ENCODE measurements around the gene PKN1. TPM values are rescaled to one million over a fixed set of nuclear protein-coding genes. Genes with fewer than 3 reads are reported as not detected.

PKN1 gene
- total RNA-seq, 1 donor from 2014 or later, result 151 TPM

- TF ChIP-seq CTCF (IDR thresholded peaks at IDR 0.05), result no peak
- H3K27ac Mint-ChIP-seq (ENCODE audit: unreplicated experiment), result no peak overlapping the region
- H3K4me3 Mint-ChIP-seq (ENCODE audit: unreplicated experiment), result no peak overlapping the region
- peaks cover 20% of the 10 kb centered on the region for H3K4me1 Mint-ChIP-seq (ENCODE audit: unreplicated experiment)
- no peak for DNase-seq (ENCODE audit: extremely low spot score, unreplicated experiment)
- H3K27me3 Mint-ChIP-seq (ENCODE audit: unreplicated experiment), result no peaks in the 10 kb centered on the region
- H3K9me3 Mint-ChIP-seq (ENCODE audit: unreplicated experiment), result no peaks in the 10 kb centered on the region
- H3K36me3 Mint-ChIP-seq (ENCODE audit: unreplicated experiment), result peaks cover 34% of the 10 kb centered on the region
Observed at GRCh38 chr19:14408491-14409145, 24.5 kb upstream of the PKN1 start.

GRCh38 chr19:14409146-14410023 lies 23.7 kb upstream of the PKN1 start:
- DNase-seq (ENCODE audit: extremely low spot score, unreplicated experiment), result no peak
- Mint-ChIP-seq H3K4me3 (ENCODE audit: unreplicated experiment) (no peak overlapping the region), H3K4me1 (ENCODE audit: unreplicated experiment) (peaks cover 25% of the 10 kb centered on the region), H3K27me3 (ENCODE audit: unreplicated experiment) (no peaks in the 10 kb centered on the region), H3K27ac (ENCODE audit: unreplicated experiment) (no peak overlapping the region), H3K36me3 (ENCODE audit: unreplicated experiment) (peaks cover 34% of the 10 kb centered on the region), H3K9me3 (ENCODE audit: unreplicated experiment) (no peaks in the 10 kb centered on the region)
- TF ChIP-seq CTCF (IDR thresholded peaks at IDR 0.05), result no peak

- no peak overlapping the region for H3K4me3 Mint-ChIP-seq (ENCODE audit: unreplicated experiment)
- no peak for TF ChIP-seq CTCF (IDR thresholded peaks at IDR 0.05)
- H3K4me1 Mint-ChIP-seq (ENCODE audit: unreplicated experiment), result peaks cover 32% of the 10 kb centered on the region
- no peaks in the 10 kb centered on the region for H3K27me3 Mint-ChIP-seq (ENCODE audit: unreplicated experiment)
- no peak overlapping the region for H3K27ac Mint-ChIP-seq (ENCODE audit: unreplicated experiment)
- DNase-seq (ENCODE audit: extremely low spot score, unreplicated experiment), result no peak
- H3K36me3 Mint-ChIP-seq (ENCODE audit: unreplicated experiment), result peaks cover 34% of the 10 kb centered on the region
- no peaks in the 10 kb centered on the region for H3K9me3 Mint-ChIP-seq (ENCODE audit: unreplicated experiment)
Observed at GRCh38 chr19:14410091-14411051, 22.7 kb upstream of the PKN1 start.

- H3K27ac Mint-ChIP-seq (ENCODE audit: unreplicated experiment), result no peak overlapping the region
- H3K9me3 Mint-ChIP-seq (ENCODE audit: unreplicated experiment), result no peaks in the 10 kb centered on the region
- H3K27me3 Mint-ChIP-seq (ENCODE audit: unreplicated experiment), result no peaks in the 10 kb centered on the region
- TF ChIP-seq CTCF (IDR thresholded peaks at IDR 0.05), result no peak
- H3K4me1 Mint-ChIP-seq (ENCODE audit: unreplicated experiment), result peaks cover 36% of the 10 kb centered on the region
- no peak overlapping the region for H3K4me3 Mint-ChIP-seq (ENCODE audit: unreplicated experiment)
- H3K36me3 Mint-ChIP-seq (ENCODE audit: unreplicated experiment), result peaks cover 38% of the 10 kb centered on the region
- no peak for DNase-seq (ENCODE audit: extremely low spot score, unreplicated experiment)
Observed at GRCh38 chr19:14411161-14411937, 21.8 kb upstream of the PKN1 start.

Measured in osteocyte (in vitro differentiated cells).